DMS53 treated with DMSO at 0.1 percent for 48 hours (cell line): ENCODE data around the gene ZNF214.

Experiments used
- DNase-seq: peaks from one replicate; lab custom pipeline; 2025; ENCODE audit not compliant: unreplicated experiment; lab: John Stamatoyannopoulos, UW

ZNF214 gene

DNA sequence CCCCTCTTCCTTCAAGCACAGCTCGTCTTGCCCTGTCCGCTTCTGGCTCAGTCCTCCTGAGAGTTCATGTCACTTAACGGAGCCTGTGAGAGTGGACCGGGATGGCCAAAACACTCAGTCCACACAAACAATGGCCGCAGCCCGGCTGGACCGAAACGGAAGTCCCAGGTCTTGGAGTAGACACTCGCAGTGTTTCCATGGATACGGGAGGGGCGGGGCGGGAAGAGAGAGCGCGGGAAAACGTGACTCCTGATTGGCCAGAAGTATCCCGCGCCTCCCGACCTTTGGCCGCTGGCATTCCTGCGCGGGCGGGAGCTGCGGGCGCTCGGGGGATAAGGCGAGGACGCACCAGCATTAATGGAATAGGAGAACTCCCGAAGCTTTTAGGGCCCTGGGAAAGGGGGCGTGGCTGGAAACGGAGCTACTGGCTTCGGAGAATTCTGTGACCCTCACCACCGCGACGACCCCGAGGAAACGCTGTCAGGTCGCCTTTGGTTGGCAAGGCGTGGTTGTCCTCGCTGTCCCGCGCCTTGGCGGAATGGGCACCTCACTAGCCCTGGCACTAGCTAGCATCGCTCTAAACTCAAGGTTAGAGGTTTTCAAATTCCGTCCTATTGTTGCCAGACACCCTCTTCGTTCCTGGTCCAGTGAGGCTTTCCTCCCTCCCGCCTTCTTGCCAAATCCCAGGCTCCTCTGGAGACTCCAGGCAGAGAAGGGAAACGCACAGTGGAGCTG lies at the start of gene ZNF214, which contains the start of gene NLRP14:
Gene ZNF214, minus strand, starts transcription at position 164 of the 735 bp plus-strand sequence. CDS start 17,511 bp downstream, outside the sequence.
Gene NLRP14, plus strand, starts transcription at position 297 of the 735 bp plus-strand sequence. CDS start 18,108 bp downstream, outside the sequence.
- peak; percentile 84 for DNase-seq

- no peak for DNase-seq
These were observed 42.4 kb upstream of the ZNF214 start for GRCh38 chr11:7062534-7062933.

DNA sequence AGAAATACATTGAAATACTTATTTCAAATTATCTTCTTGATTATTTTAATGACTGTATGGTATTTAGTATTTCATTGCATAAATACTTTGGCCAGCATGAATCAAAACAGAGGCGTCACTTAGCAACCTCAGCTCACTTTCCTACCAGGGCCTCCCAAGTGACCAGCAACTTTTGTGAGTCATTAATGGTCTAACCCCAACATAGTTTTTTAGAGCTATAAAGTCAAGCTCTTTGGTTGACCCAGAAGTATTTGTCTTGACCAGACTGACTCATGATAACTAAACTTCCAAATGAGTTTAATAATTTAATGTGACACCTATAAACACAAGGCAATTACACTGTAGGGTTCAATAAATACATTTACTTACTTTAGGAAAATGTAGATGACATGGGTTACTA lies 40.7 kb upstream of the ZNF214 start:
- no peak for DNase-seq

DNA sequence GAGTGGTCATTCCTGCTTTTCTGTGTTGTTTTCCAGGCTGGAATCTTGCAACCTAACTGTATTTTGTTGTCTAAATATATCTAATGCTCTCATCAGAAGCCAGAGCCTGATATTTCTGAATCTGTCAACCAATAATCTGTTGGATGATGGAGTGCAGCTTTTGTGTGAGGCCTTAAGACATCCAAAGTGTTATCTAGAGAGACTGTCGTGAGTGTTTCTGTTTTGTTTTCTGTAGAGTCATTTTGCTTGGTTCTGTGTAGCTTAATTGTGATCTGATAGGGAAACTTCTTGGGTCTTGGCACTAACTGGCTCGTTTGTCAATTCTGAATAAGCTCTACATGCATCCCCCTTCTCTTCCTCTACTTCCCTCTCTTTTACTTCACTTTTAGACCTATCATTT lies 37.5 kb upstream of the ZNF214 start:
- DNase-seq: no peak

- no peak for DNase-seq
These were observed 36.8 kb upstream of the ZNF214 start for GRCh38 chr11:7056828-7057513.

- DNase-seq: no peak
These were observed 30.0 kb upstream of the ZNF214 start for GRCh38 chr11:7050191-7050590.

GRCh38 chr11:7046474-7047175 lies 26.5 kb upstream of the ZNF214 start:
- no peak for DNase-seq

DNA sequence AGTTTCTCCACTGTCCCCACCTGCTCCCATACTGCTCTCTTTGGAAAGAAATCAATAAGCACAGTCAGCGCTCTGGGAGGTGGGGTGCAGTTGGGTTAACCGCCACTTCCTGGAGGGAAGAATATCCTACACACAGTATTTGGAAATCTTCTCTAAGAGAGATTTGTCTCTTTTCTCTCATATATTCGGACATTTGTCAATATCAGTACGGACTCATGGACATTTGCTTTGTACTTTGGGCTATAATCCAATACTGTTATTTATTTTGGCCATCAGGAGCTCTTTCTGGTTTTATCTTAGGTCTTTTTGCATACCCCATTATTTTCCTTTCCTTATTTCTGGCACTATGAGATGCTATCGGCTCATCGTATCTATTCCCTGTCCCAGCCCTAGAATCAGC lies 13.9 kb upstream of the ZNF214 start:
- DNase-seq: no peak

DNA sequence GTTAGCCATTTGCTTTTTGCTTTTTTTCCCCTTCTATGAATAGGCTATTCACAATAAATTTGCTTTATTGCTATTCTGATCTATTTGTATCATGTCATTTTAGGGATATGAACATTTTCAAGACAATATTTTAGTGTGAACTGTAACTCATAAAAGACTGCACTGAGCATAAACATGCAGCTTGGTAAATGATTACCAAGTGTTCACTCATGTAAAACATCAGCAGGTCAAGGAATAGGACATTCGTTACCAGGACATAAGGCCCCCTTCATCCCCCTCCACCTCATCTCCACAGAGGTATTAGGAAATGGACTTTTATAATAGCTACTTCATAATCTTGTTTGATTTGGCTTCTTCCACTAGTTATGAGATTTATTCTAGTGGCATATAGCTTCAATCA lies 12.5 kb upstream of the ZNF214 start:
- DNase-seq: no peak

DNA sequence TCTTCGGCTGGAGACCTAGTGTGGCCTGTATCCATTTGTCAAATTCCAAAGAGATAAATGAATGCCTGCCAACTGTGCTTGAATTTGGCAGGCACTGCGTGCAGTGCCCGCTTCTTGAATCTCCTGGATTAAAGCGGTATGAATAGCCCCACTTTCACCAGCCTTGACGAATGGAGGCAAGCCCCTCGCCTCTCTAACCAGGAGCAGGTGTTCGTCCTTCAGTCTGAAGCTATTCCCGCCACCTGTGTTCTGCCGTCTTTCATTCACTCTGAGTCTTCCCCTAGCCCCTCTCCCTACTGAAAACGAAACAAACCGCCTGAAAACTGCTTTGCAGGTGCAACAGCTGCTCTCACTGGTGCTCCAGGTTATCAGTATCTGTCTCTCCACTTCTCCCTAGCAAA lies 11.3 kb upstream of the ZNF214 start:
- DNase-seq: no peak

GRCh38 chr11:7030836-7031235 lies 10.7 kb upstream of the ZNF214 start:
- no peak for DNase-seq

- DNase-seq: no peak
These were observed 8.0 kb upstream of the ZNF214 start for GRCh38 chr11:7028141-7028540.

DNA sequence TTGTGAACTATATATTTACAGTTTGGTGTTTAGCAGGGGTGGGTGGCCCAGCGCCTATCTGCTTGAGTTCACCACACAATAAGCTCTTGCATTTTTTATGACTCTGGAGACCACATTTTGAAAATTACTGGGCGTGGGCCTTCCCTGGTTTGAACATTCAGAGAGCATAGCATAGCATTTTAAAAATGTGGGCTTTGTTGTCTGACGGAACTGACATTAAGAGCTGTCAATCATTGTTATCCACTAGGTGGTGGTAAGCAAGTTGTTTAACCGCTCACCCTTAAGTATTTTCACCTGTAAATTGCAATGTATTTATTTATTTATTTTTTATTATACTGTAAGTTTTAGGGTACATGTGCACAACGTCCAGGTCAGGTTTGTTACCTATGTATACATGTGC lies 1.2 kb upstream of the ZNF214 start:
- no peak for DNase-seq

- DNase-seq: peak; percentile 29
These were observed 505 bp downstream of the ZNF214 start for GRCh38 chr11:7019500-7020182.

GRCh38 chr11:7016011-7016410 lies 4.1 kb downstream of the ZNF214 start:
- DNase-seq: no peak

- no peak for DNase-seq
These were observed 6.0 kb downstream of the ZNF214 start for GRCh38 chr11:7014118-7014517.

GRCh38 chr11:7004482-7004881 lies 15.7 kb downstream of the ZNF214 start:
- DNase-seq: no peak

GRCh38 chr11:6995703-6996102 lies 24.4 kb downstream of the ZNF214 start:
- DNase-seq: no peak

DNA sequence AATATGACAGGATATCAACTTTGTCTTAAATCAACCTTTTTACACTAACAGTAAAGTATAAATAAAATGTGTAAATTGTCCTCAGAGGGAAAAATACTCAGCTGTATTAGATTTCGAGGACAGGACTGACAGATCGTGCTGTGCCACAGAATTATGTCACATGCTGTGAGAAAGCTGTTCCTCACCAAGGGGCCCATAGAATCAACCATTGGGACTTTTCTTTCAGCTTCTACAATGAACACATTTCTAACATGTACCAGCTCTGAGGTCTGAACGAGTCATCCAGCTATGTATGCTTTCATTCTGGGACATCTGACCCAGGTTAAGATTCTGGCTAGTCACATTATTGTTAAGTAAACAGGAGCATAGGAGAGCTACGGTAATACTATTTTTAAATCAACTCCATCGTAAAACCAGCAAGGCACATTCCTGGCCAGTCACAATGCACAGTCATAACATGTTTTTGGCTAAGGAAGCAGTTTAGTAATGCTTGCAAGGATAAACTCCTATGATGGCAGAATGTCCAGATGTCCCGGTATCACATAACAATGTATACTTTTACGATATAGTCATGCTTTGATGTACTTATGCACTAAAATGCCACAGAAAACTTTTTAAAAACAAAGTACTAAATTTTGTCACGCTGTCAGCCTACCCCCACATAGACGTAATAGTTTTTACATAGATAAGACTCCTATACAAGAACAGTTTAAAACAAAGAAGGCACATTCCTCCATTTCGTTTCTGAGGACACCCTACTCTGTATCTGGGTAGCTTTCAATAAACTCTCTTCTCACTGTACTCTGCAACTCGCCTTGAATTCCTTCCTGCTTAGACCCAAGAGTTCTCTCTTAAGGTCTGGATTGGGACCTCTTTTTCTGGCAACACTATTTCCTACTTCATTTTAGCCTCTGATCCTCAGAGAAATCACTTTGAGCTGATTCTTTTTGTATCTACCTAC lies 27.4 kb downstream of the ZNF214 start:
- DNase-seq: no peak

DNA sequence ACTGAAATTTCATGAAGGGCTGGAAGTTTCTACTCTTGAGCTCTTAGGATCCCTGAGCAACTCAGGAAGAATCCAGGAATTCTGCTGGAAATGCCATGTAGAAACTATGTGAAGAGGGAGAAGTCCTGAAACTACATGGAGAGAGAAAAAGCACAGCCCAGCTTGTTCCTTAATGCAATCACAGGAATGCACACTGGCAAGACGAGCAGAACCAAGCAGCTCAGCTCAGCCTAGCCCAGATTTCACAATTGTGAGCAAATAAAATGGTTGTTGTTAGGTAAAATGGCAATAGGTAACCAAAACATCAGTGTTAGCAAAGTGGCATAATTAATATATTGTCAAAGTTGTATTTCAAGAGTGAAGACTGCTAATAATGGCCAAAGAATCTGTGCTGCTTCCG lies 28.1 kb downstream of the ZNF214 start:
- DNase-seq: no peak
